GM21526 (cell line): Measurements from ENCODE around the gene FNBP1.

Source experiments
- ATAC-seq: cut with Tn5 transposase; IDR thresholded peaks from one replicate; pipeline ENCODE4 v1.9.1; 2021; ENCODE audit warnings: moderate library complexity; ENCODE audit not compliant: unreplicated experiment, low FRiP score

Gene FNBP1

GRCh38 chr9:129867136-129868022 lies 175.6 kb downstream of the FNBP1 start:
- no peak for ATAC-seq

- ATAC-seq: no peak
These were observed 176.4 kb downstream of the FNBP1 start for GRCh38 chr9:129866394-129867135.

- ATAC-seq: no peak
These were observed 177.2 kb downstream of the FNBP1 start for GRCh38 chr9:129865668-129866320.

- no peak for ATAC-seq
These were observed 177.9 kb downstream of the FNBP1 start for GRCh38 chr9:129864991-129865647.

GRCh38 chr9:129863059-129863690 lies 179.8 kb downstream of the FNBP1 start:
- no peak for ATAC-seq

- ATAC-seq: no peak
These were observed 181.6 kb downstream of the FNBP1 start for GRCh38 chr9:129861447-129861827.

- no peak for ATAC-seq
These were observed 182.1 kb downstream of the FNBP1 start for GRCh38 chr9:129860653-129861446.

GRCh38 chr9:129858167-129858962 lies 184.6 kb downstream of the FNBP1 start:
- no peak for ATAC-seq

- no peak for ATAC-seq
These were observed 185.8 kb downstream of the FNBP1 start for GRCh38 chr9:129857207-129857606.

GRCh38 chr9:129854588-129855110 lies 188.3 kb downstream of the FNBP1 start:
- ATAC-seq: no peak

GRCh38 chr9:129853614-129854013 lies 189.4 kb downstream of the FNBP1 start:
- no peak for ATAC-seq

GRCh38 chr9:129852579-129852978 lies 190.4 kb downstream of the FNBP1 start:
- ATAC-seq: no peak

GRCh38 chr9:129851821-129852220 lies 191.2 kb downstream of the FNBP1 start:
- ATAC-seq: no peak

GRCh38 chr9:129850821-129851550 lies 192.0 kb downstream of the FNBP1 start:
- no peak for ATAC-seq

GRCh38 chr9:129849901-129850300 lies 193.1 kb downstream of the FNBP1 start:
- no peak for ATAC-seq

- ATAC-seq: no peak
These were observed 194.1 kb downstream of the FNBP1 start for GRCh38 chr9:129848712-129849441.

GRCh38 chr9:129845373-129845772 lies 197.6 kb downstream of the FNBP1 start:
- no peak for ATAC-seq
